ENCODE data around the gene USP19. TPM values are rescaled to one million over a fixed set of nuclear protein-coding genes. Genes with fewer than 3 reads are reported as not detected.

USP19 gene
- total RNA-seq, 3 donors from 2014 or later, result 65.7 to 84.7 (median 82.6) TPM

DNA sequence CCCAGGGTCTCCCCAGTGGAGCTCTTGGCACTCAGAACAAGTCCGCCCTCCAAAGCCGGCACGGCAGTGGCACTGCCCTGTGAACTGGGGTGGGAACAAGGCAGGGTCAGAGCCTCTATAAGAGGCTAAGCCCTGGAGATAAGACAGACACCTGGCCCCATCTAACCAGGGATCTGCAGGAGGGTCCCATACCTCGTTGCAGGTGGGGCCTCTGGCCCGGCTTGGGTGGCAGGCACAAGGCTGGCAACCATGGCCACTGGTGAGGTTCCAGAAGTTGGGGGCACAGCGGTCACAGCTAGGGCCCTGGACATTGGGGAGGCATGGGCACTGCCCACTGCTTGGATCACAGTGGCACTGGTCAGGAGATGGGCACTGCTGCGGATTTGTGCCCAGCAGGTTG, 3.6 kb upstream of the USP19 start:
- DNase-seq, result no peak
- no peaks in the 10 kb centered on the region for H3K36me3 ChIP-seq (ENCODE audit: low read depth)
- no peak for ATAC-seq
- intact Hi-C loops (cut with DNase I, micrococcal nuclease), result no loop called here
- H3K4me1 ChIP-seq (ENCODE audit: low read depth), result peaks cover 15% of the 10 kb centered on the region
- TF ChIP-seq, protein P1, sequence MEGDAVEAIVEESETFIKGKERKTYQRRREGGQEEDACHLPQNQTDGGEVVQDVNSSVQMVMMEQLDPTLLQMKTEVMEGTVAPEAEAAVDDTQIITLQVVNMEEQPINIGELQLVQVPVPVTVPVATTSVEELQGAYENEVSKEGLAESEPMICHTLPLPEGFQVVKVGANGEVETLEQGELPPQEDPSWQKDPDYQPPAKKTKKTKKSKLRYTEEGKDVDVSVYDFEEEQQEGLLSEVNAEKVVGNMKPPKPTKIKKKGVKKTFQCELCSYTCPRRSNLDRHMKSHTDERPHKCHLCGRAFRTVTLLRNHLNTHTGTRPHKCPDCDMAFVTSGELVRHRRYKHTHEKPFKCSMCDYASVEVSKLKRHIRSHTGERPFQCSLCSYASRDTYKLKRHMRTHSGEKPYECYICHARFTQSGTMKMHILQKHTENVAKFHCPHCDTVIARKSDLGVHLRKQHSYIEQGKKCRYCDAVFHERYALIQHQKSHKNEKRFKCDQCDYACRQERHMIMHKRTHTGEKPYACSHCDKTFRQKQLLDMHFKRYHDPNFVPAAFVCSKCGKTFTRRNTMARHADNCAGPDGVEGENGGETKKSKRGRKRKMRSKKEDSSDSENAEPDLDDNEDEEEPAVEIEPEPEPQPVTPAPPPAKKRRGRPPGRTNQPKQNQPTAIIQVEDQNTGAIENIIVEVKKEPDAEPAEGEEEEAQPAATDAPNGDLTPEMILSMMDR (IDR thresholded peaks at IDR 0.05), result no peak
- H3K4me3 ChIP-seq, result no peak overlapping the region
- no peaks in the 10 kb centered on the region for H3K9me3 ChIP-seq

DNA sequence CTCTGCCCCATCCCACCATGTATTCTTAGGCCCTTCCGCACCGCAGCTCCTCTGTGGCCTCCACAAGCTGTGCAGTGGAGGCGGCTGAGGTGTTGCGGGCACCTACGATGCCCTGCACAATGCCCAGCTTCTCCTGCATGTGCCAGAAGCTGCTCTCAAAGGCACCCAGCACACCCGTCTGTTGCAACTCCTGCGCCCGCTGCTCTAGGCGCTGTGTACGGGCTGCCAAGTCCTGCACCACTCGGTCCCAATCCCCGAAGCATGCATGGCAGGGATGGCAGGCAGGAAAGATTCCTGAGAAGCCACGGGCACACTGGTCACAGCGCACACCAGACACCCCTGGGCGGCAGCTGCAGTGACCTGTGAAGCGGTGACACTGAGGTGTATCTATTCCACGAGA, 3.1 kb upstream of the USP19 start:
- H3K9me3 ChIP-seq, result no peaks in the 10 kb centered on the region
- intact Hi-C loops (cut with DNase I, micrococcal nuclease), result no loop called here
- TF ChIP-seq, protein P1 (IDR thresholded peaks at IDR 0.05), result no peak
- no peak overlapping the region for H3K4me3 ChIP-seq
- DNase-seq (no peak), ATAC-seq (no peak)
- peaks cover 20% of the 10 kb centered on the region for H3K4me1 ChIP-seq (ENCODE audit: low read depth)
- no peaks in the 10 kb centered on the region for H3K36me3 ChIP-seq (ENCODE audit: low read depth)

DNA sequence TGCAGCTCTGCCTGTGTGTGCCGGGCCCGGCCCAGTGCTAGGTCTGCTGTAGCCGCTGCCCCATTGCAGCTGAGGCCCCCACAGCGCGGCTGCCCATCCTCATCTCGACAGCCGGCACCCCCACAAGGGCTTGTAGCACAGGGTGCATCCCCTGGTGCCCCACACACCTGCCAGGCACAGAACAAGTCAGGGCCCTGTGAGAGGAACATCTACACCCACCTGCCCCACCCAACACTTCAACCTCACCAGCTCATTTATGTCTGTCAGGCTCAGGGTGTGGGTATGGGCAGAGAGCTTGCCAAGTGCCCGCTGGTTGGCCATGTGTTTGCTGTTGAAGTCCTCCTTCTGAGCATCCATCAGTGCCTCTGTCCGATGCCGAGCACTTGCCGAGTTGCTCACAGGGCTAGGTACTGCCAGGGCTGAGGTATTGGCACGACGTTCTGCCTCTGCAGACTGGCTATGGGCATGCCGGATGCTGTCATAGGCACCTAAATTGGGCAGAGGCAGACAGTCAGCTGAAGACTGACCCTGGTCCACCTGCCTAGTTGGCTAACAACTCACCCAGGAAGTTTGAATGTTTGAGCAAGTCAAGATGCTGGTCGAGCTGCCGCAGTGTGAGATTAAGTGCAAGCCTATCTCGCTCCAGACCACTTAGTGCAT, 2.4 kb upstream of the USP19 start:
- no peaks in the 10 kb centered on the region for H3K9me3 ChIP-seq
- H3K4me1 ChIP-seq (ENCODE audit: low read depth), result peaks cover 20% of the 10 kb centered on the region
- H3K36me3 ChIP-seq (ENCODE audit: low read depth), result no peaks in the 10 kb centered on the region
- TF ChIP-seq, protein P1 (IDR thresholded peaks at IDR 0.05), result no peak
- intact Hi-C loops (cut with DNase I, micrococcal nuclease), result no loop called here
- no peak for ATAC-seq
- H3K4me3 ChIP-seq, result no peak overlapping the region
- DNase-seq, result no peak

DNA sequence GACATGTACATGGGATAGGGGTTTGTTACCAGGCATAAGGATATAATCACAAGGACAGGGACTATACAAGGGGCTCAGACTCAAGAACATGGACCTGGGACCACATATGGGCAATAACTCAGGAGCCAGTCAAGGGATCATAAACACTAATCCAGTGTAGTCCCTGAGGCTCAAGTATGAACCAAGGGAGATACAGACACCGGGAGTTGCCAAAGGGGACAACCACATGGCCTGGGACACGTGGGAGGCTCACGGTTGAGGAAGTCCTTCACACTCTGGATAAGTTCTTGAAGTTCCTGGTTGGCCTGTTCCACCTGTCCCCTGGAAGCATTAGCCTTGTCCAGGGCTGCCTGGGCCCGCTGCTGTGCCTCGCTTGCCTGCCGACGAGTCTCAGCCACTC, 1.8 kb upstream of the USP19 start:
- Histone ChIP-seq H3K9me3 (no peaks in the 10 kb centered on the region), H3K4me3 (no peak overlapping the region), H3K4me1 (ENCODE audit: low read depth) (peaks cover 20% of the 10 kb centered on the region), H3K36me3 (ENCODE audit: low read depth) (no peaks in the 10 kb centered on the region)
- intact Hi-C loops (cut with DNase I, micrococcal nuclease), result no loop called here
- TF ChIP-seq, protein P1 (IDR thresholded peaks at IDR 0.05), result no peak
- DNase-seq (no peak), ATAC-seq (no peak)

DNA sequence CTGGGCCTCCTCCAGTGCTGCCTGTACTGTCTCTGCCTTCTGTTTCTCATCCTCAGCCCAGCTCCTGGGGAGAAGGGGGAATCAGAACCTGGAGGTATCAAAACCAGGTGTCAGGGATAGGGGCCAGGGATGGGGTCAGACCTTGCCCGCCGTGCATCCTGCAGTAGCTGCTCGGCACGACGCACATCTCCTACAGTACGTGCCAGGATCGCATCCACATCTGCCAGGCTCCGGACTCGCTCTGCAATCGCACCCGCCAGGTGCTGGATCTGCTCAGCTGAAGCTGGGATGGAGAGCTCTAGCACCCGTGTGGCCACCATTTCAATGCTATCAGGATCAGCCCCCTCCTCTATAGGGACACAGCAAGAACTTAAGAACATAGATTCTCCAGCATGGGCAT, 1.4 kb upstream of the USP19 start:
- H3K9me3 ChIP-seq, result no peaks in the 10 kb centered on the region
- peaks cover 20% of the 10 kb centered on the region for H3K4me1 ChIP-seq (ENCODE audit: low read depth)
- TF ChIP-seq, protein P1 (IDR thresholded peaks at IDR 0.05), result no peak
- intact Hi-C loops (cut with DNase I, micrococcal nuclease), result no loop called here
- peaks cover 1% of the 10 kb centered on the region for H3K36me3 ChIP-seq (ENCODE audit: low read depth)
- DNase-seq (no peak), ATAC-seq (no peak)
- H3K4me3 ChIP-seq, result no peak overlapping the region
